ENCODE data around the gene DMGDH.

DNA sequence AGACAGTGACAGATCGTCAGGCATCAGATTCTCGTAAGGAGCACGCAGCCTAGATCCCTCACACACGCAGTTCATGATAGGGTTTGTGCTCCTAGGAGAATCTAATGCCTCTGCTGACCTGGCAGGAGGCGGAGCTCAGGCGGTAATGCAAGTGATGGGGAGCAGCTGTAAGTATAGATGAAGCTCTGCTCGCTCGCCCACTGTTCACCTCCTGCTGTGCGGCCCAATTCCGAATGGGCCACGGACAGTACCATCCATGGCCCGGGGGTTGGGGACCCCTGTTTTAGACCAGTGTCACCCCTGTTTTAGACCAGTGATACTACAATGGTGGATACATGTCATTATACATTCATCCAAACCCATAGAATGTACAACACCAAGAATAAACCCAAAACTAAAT is 80.4 kb downstream of the DMGDH start:
- TF ChIP-seq, protein P1, sequence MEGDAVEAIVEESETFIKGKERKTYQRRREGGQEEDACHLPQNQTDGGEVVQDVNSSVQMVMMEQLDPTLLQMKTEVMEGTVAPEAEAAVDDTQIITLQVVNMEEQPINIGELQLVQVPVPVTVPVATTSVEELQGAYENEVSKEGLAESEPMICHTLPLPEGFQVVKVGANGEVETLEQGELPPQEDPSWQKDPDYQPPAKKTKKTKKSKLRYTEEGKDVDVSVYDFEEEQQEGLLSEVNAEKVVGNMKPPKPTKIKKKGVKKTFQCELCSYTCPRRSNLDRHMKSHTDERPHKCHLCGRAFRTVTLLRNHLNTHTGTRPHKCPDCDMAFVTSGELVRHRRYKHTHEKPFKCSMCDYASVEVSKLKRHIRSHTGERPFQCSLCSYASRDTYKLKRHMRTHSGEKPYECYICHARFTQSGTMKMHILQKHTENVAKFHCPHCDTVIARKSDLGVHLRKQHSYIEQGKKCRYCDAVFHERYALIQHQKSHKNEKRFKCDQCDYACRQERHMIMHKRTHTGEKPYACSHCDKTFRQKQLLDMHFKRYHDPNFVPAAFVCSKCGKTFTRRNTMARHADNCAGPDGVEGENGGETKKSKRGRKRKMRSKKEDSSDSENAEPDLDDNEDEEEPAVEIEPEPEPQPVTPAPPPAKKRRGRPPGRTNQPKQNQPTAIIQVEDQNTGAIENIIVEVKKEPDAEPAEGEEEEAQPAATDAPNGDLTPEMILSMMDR (IDR thresholded peaks at IDR 0.05; ENCODE audit: low read depth, low read length, missing input control): no peak
- TF ChIP-seq, protein P2, sequence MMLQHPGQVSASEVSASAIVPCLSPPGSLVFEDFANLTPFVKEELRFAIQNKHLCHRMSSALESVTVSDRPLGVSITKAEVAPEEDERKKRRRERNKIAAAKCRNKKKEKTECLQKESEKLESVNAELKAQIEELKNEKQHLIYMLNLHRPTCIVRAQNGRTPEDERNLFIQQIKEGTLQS (IDR thresholded peaks at IDR 0.05): no peak
- no peak for TF ChIP-seq JUND (IDR thresholded peaks at IDR 0.05)
- no peak for TF ChIP-seq HNF4G (IDR thresholded peaks at IDR 0.05)
- TF ChIP-seq, protein P3, sequence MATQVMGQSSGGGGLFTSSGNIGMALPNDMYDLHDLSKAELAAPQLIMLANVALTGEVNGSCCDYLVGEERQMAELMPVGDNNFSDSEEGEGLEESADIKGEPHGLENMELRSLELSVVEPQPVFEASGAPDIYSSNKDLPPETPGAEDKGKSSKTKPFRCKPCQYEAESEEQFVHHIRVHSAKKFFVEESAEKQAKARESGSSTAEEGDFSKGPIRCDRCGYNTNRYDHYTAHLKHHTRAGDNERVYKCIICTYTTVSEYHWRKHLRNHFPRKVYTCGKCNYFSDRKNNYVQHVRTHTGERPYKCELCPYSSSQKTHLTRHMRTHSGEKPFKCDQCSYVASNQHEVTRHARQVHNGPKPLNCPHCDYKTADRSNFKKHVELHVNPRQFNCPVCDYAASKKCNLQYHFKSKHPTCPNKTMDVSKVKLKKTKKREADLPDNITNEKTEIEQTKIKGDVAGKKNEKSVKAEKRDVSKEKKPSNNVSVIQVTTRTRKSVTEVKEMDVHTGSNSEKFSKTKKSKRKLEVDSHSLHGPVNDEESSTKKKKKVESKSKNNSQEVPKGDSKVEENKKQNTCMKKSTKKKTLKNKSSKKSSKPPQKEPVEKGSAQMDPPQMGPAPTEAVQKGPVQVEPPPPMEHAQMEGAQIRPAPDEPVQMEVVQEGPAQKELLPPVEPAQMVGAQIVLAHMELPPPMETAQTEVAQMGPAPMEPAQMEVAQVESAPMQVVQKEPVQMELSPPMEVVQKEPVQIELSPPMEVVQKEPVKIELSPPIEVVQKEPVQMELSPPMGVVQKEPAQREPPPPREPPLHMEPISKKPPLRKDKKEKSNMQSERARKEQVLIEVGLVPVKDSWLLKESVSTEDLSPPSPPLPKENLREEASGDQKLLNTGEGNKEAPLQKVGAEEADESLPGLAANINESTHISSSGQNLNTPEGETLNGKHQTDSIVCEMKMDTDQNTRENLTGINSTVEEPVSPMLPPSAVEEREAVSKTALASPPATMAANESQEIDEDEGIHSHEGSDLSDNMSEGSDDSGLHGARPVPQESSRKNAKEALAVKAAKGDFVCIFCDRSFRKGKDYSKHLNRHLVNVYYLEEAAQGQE (IDR thresholded peaks at IDR 0.05): no peak
- TF ChIP-seq, protein P4, sequence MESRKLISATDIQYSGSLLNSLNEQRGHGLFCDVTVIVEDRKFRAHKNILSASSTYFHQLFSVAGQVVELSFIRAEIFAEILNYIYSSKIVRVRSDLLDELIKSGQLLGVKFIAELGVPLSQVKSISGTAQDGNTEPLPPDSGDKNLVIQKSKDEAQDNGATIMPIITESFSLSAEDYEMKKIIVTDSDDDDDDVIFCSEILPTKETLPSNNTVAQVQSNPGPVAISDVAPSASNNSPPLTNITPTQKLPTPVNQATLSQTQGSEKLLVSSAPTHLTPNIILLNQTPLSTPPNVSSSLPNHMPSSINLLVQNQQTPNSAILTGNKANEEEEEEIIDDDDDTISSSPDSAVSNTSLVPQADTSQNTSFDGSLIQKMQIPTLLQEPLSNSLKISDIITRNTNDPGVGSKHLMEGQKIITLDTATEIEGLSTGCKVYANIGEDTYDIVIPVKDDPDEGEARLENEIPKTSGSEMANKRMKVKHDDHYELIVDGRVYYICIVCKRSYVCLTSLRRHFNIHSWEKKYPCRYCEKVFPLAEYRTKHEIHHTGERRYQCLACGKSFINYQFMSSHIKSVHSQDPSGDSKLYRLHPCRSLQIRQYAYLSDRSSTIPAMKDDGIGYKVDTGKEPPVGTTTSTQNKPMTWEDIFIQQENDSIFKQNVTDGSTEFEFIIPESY (IDR thresholded peaks at IDR 0.05): no peak
- TF ChIP-seq, protein P5, sequence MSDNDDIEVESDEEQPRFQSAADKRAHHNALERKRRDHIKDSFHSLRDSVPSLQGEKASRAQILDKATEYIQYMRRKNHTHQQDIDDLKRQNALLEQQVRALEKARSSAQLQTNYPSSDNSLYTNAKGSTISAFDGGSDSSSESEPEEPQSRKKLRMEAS (IDR thresholded peaks at IDR 0.05): no peak
- no peak for TF ChIP-seq YY1 (IDR thresholded peaks at IDR 0.05)
